Spleen (tissue), 11 donors: ENCODE measurements around the gene THSD4. TPM values are rescaled to one million over a fixed set of nuclear protein-coding genes. Genes with fewer than 3 reads are reported as not detected.

Source experiments
- DNase-seq: peaks from one replicate; pipeline ENCODE4 v3.0.0-alpha.2; 2020
- H3K27ac ChIP-seq, 8 donors: fragments of 200-600 bp; sonication (generic) in 7 of 8; 1 replicate in 4 of 8; 2 replicates in 4 of 8; pipeline versions ENCODE4 v1.5.0 to v1.8.0; 2016 to 2021; ENCODE audit warnings: inconsistent platforms in 4 of 8, mild to moderate bottlenecking in 4 of 8, moderate library complexity in 1 of 8
- H3K27me3 ChIP-seq, 7 donors: fragments of 200-600 bp; sonication (generic) in 6 of 7; replicated peaks in 1 of 7; 1 replicate in 4 of 7; 2 replicates in 3 of 7; pipeline versions ENCODE4 v1.5.0 to v1.8.0; 2016 to 2021; ENCODE audit warnings: inconsistent platforms in 3 of 7, mild to moderate bottlenecking in 1 of 7
- H3K36me3 ChIP-seq, 6 donors: fragments of 200-600 bp; sonication (generic) in 5 of 6; 1 replicate in 4 of 6; 2 replicates in 2 of 6; pipeline versions ENCODE4 v1.5.0 to v1.8.0; 2016 to 2021; ENCODE audit warnings: inconsistent platforms in 2 of 6
- H3K4me1 ChIP-seq, 6 donors: fragments of 200-600 bp; sonication (generic) in 5 of 6; 1 replicate in 3 of 6; 2 replicates in 3 of 6; pipeline versions ENCODE4 v1.5.0 to v1.8.0; 2016 to 2021; ENCODE audit warnings: inconsistent platforms in 3 of 6
- H3K4me3 ChIP-seq, 8 donors: fragments of 200-600 bp; sonication (generic) in 7 of 8; 1 replicate in 4 of 8; 2 replicates in 4 of 8; pipeline versions ENCODE4 v1.5.0 to v1.8.0; 2016 to 2021; ENCODE audit warnings: inconsistent platforms in 4 of 8, mild to moderate bottlenecking in 4 of 8, moderate library complexity in 2 of 8
- H3K9me3 ChIP-seq, 8 donors: fragments of 200-600 bp; sonication (generic) in 7 of 8; 1 replicate in 4 of 8; 2 replicates in 4 of 8; pipeline versions ENCODE4 v1.5.0 to v1.8.0; 2016 to 2021; ENCODE audit warnings: inconsistent platforms in 4 of 8
- CTCF ChIP-seq, 11 experiments: fragments of 200-600 bp in 7 of 11; fragments of 450-650 bp in 4 of 11; sonication (generic) in 4 of 11; IDR thresholded peaks in 8 of 11; conservative IDR thresholded peaks in 3 of 11; 1 replicate in 7 of 11; 2 replicates in 4 of 11; pipeline versions ENCODE4 v1.4.0 to v1.8.0; 2016 to 2021; ENCODE audit warnings: antibody characterized with exemption in 11 of 11, inconsistent platforms in 4 of 11, mild to moderate bottlenecking in 1 of 11
- POLR2A ChIP-seq, 3 donors: fragments of 450-650 bp; IDR thresholded peaks; one replicate each; pipeline ENCODE4 v1.5.1; 2017; ENCODE audit warnings: antibody characterized with exemption in 3 of 3, mild to moderate bottlenecking in 1 of 3
- POLR2AphosphoS5 ChIP-seq, 3 donors: sonication (generic); formaldehyde crosslinking; IDR thresholded peaks; one replicate each; pipeline ENCODE4 v1.5.1; 2017; ENCODE audit warnings: antibody characterized with exemption in 3 of 3
- WGBS, 5 donors: extraction: QIAGEN DNeasy Blood & Tissue Kit in 3 of 5; methylation state at CpG; one replicate each; pipeline versions ENCODE4 v1.1.5 to v1.1.7; 2013 to 2018; 5-methylcytosine and 5-hydroxymethylcytosine counted together
- intact Hi-C: fragments of 100-400 bp; cut with DNase I; formaldehyde crosslinking; loops from one replicate; pipeline ENCODE4 v1.15.0; 2023; ENCODE audit warnings: low total_unique reads
- polyA plus RNA-seq, 3 donors: library from polyadenylated mRNA; stranded (reverse); fragments of 200-250 nt; gene quantifications; one replicate each; pipeline ENCODE4 v1.2.1, GENCODE V29; 2013
- total RNA-seq, 7 donors: library from RNA; depleted of rRNA in 3 of 7; stranded (reverse); fragments of >200 nt in 3 of 7; fragmentation: NEBNext Ultra II Directional in 4 of 7; extraction: Animal tissue kit (Norgen Biotek cat#: 25700) in 4 of 7; gene quantifications; one replicate each; pipeline versions ENCODE4 v1.1.0 to v1.2.1, GENCODE V29; 2016 to 2021
- donor health status: healthy with polysubstance abuse.
- donor health status: DM: no; HTN: no; CAD: no; lungs with moderate emphysema.
- donor health status: DM: no; HTN: no; CAD: no.
- donor health status: Bipolar disorder and iron deficiency.
- donor health status: healthy.
- donor health status: DM: no; HTN: no; CAD: no.
- donor health status: DM: yes; HTN: yes; CAD: no.

The THSD4 gene
- total and polyA plus RNA-seq, 10 donors = 0.29 to 11.3 (median 3.4) TPM

- Histone ChIP-seq H3K27ac (peak overlapping the region in 1 of 8 donors; percentile 38), H3K4me1 (no peaks in the 10 kb centered on the region), H3K4me3 (no peak overlapping the region), H3K9me3 (no peaks in the 10 kb centered on the region), H3K27me3 (no peaks in the 10 kb centered on the region), H3K36me3 (no peaks in the 10 kb centered on the region)
- DNase-seq = no peak
- intact Hi-C loops = no loop called here
- WGBS, 5 donors = 90 to 98% (median 91%) methylated on average over 2 of the region's 2 CpGs
- no peak for TF ChIP-seq POLR2AphosphoS5 (IDR thresholded peaks at IDR 0.05)
- TF ChIP-seq POLR2A (IDR thresholded peaks at IDR 0.05) = no peak
Measured at GRCh38 chr15:71334434-71334833, 219.2 kb downstream of the THSD4 start.

- 58 to 77% (median 71%) methylated on average over 3 of the region's 3 CpGs for WGBS, 5 donors
- no peaks in the 10 kb centered on the region for H3K4me1 ChIP-seq
Measured at GRCh38 chr15:71334873-71335272, 219.6 kb downstream of the THSD4 start.

GRCh38 chr15:71335591-71335990, 220.3 kb downstream of the THSD4 start:
- 57 to 82% (median 61%) methylated on average over 3 of the region's 3 CpGs for WGBS, 5 donors
- intact Hi-C loops = no loop called here
- Histone ChIP-seq H3K27ac (no peak overlapping the region), H3K27me3 (no peaks in the 10 kb centered on the region), H3K4me1 (no peaks in the 10 kb centered on the region), H3K4me3 (no peak overlapping the region), H3K36me3 (no peaks in the 10 kb centered on the region), H3K9me3 (no peaks in the 10 kb centered on the region)
- no peak for DNase-seq
- TF ChIP-seq POLR2A (IDR thresholded peaks at IDR 0.05) = no peak
- TF ChIP-seq POLR2AphosphoS5 (IDR thresholded peaks at IDR 0.05) = no peak
- no peak for TF ChIP-seq CTCF (IDR thresholded peaks at IDR 0.05 in 8 of 11, conservative IDR thresholded peaks at IDR 0.05 in 3 of 11)

More at GRCh38 chr15:71334873-71335272, 219.6 kb downstream of the THSD4 start:
- H3K27ac ChIP-seq = peak overlapping the region in 1 of 8 donors; percentile 38
- TF ChIP-seq POLR2A (IDR thresholded peaks at IDR 0.05) = no peak
- TF ChIP-seq CTCF (IDR thresholded peaks at IDR 0.05 in 8 of 11, conservative IDR thresholded peaks at IDR 0.05 in 3 of 11) = no peak
- no peak for TF ChIP-seq POLR2AphosphoS5 (IDR thresholded peaks at IDR 0.05)
- H3K36me3 ChIP-seq = no peaks in the 10 kb centered on the region
- H3K9me3 ChIP-seq = no peaks in the 10 kb centered on the region
- no peak overlapping the region for H3K4me3 ChIP-seq
- H3K27me3 ChIP-seq = no peaks in the 10 kb centered on the region
- no peak for DNase-seq
- intact Hi-C loops = no loop called here

GRCh38 chr15:71336671-71337070, 221.4 kb downstream of the THSD4 start:
- Histone ChIP-seq H3K36me3 (no peaks in the 10 kb centered on the region), H3K27ac (no peak overlapping the region), H3K4me3 (no peak overlapping the region), H3K9me3 (no peaks in the 10 kb centered on the region), H3K4me1 (no peaks in the 10 kb centered on the region), H3K27me3 (no peaks in the 10 kb centered on the region)
- intact Hi-C loops = no loop called here
- TF ChIP-seq POLR2A (IDR thresholded peaks at IDR 0.05) (no peak), POLR2AphosphoS5 (IDR thresholded peaks at IDR 0.05) (no peak), CTCF (IDR thresholded peaks at IDR 0.05 in 8 of 11, conservative IDR thresholded peaks at IDR 0.05 in 3 of 11) (no peak)
- 70 to 78% (median 77%) methylated on average over 3 of the region's 3 CpGs for WGBS, 5 donors
- no peak for DNase-seq
